Keratinocyte (primary cell): Measurements from ENCODE around the gene ASTN2. TPM values are rescaled to one million over a fixed set of nuclear protein-coding genes. Genes with fewer than 3 reads are reported as not detected.

Source experiments
- DNase-seq: peaks from one replicate; pipeline ENCODE4 v3.0.0-alpha.2; 2011; ENCODE audit warnings: low read depth, missing footprints, low spot score
- FAIRE-seq: peaks from 2 replicates; lab custom pipeline; 2011; peaks lifted over from hg19 to GRCh38; lab: Jason Lieb, UNC
- H2AFZ ChIP-seq: 2 replicates; pipeline ENCODE4 v1.6.0; 2012; ENCODE audit warnings: low read length, control low read depth, inconsistent platforms; ENCODE audit not compliant: control insufficient read depth
- H3K27ac ChIP-seq: 2 replicates; pipeline ENCODE4 v1.5.1; 2011; ENCODE audit warnings: low read length; ENCODE audit not compliant: control insufficient read depth, insufficient read depth
- H3K27me3 ChIP-seq: 3 replicates; pipeline ENCODE4 v1.6.0; 2011; ENCODE audit warnings: low read length; ENCODE audit not compliant: control insufficient read depth, insufficient read depth; ENCODE audit errors: extremely low read depth
- H3K36me3 ChIP-seq, 2 experiments: 2 replicates in 1 of 2; 3 replicates in 1 of 2; pipeline ENCODE4 v1.5.1; 2011; ENCODE audit warnings: low read length in 2 of 2, mild to moderate bottlenecking in 1 of 2; ENCODE audit not compliant: control insufficient read depth in 2 of 2, insufficient read depth in 2 of 2; ENCODE audit errors: extremely low read depth in 1 of 2
- H3K4me1 ChIP-seq: 3 replicates; pipeline ENCODE4 v1.5.1; 2011; ENCODE audit warnings: low read length; ENCODE audit not compliant: control insufficient read depth, insufficient read depth; ENCODE audit errors: extremely low read depth
- H3K4me2 ChIP-seq: 3 replicates; pipeline ENCODE4 v1.6.0; 2011; ENCODE audit warnings: low read depth, low read length; ENCODE audit not compliant: control insufficient read depth, insufficient read depth; ENCODE audit errors: extremely low read depth
- H3K4me3 ChIP-seq, 3 experiments: fragments of 200-600 bp in 1 of 3; sonication (generic) in 1 of 3; 2 replicates in 2 of 3; 3 replicates in 1 of 3; pipeline ENCODE4 v1.5.1; 2011 to 2016; ENCODE audit warnings: low read length in 3 of 3, mild to moderate bottlenecking in 3 of 3, control low read depth in 2 of 3, inconsistent platforms in 1 of 3, low read depth in 1 of 3, mixed read lengths in 1 of 3, mixed run types in 1 of 3, moderate library complexity in 1 of 3; ENCODE audit not compliant: control insufficient read depth in 2 of 3, insufficient read depth in 2 of 3; ENCODE audit errors: extremely low read depth in 1 of 3
- H3K79me2 ChIP-seq: 2 replicates; pipeline ENCODE4 v1.6.0; 2012; ENCODE audit warnings: low read length; ENCODE audit not compliant: control insufficient read depth, insufficient read depth
- H3K9ac ChIP-seq: 3 replicates; pipeline ENCODE4 v1.6.0; 2011; ENCODE audit warnings: low read length; ENCODE audit not compliant: control insufficient read depth, insufficient read depth; ENCODE audit errors: extremely low read depth
- H3K9me1 ChIP-seq: 3 replicates; pipeline ENCODE4 v1.6.0; 2011; ENCODE audit warnings: low read length; ENCODE audit not compliant: control insufficient read depth, insufficient read depth; ENCODE audit errors: extremely low read depth
- H3K9me3 ChIP-seq: 2 replicates; pipeline ENCODE4 v1.5.1; 2012; ENCODE audit warnings: low read depth, low read length; ENCODE audit not compliant: control insufficient read depth
- H4K20me1 ChIP-seq: 3 replicates; pipeline ENCODE4 v1.6.0; 2011; ENCODE audit warnings: low read length; ENCODE audit not compliant: control insufficient read depth, insufficient read depth; ENCODE audit errors: extremely low read depth
- EZH2 ChIP-seq: IDR thresholded peaks from one replicate; pipeline ENCODE4 v1.6.1; 2012; ENCODE audit warnings: inconsistent platforms, mild to moderate bottlenecking, low read length, moderate library complexity
- dilution Hi-C: fragments of 300-500 bp; cut with MboI; formaldehyde crosslinking; loops from one replicate; pipeline ENCODE4 v1.7.0; 2020; ENCODE audit warnings: low sequenced_read_pairs; ENCODE audit not compliant: extremely low pct_ligation_motif_present
- polyA plus RNA-seq, 5 experiments: library from polyadenylated mRNA; depleted of rRNA in 3 of 5; stranded (reverse) in 3 of 5; stranded (forward) in 1 of 5; unstranded in 1 of 5; fragments of >200 nt; gene quantifications; 1 replicate in 1 of 5; 2 replicates in 3 of 5; 3 replicates in 1 of 5; pipeline versions ENCODE4 v1.2.1 to v1.2.3, GENCODE V29; 2011 to 2012; ENCODE audit warnings: missing spikeins in 2 of 5, low read depth in 1 of 5, low replicate concordance in 1 of 5
- TF ChIP-seq, protein P1 (sequence below), 3 experiments: IDR thresholded peaks in 1 of 3; conservative IDR thresholded peaks in 1 of 3; optimal IDR thresholded peaks in 1 of 3; 2 replicates in 2 of 3; 3 replicates in 1 of 3; pipeline versions ENCODE3 to v1.5.1; 2011; ENCODE audit warnings: low read length in 3 of 3, mild to moderate bottlenecking in 3 of 3, moderate library complexity in 2 of 3, control low read depth in 1 of 3, inconsistent platforms in 1 of 3; ENCODE audit not compliant: insufficient read depth in 2 of 3; ENCODE audit errors: extremely low read depth in 1 of 3

Gene ASTN2
- polyA plus RNA-seq, 1 donor (not counting 4 experiments of a cell fraction or from before 2014, with no cell fraction given) = 0.31 TPM

DNA sequence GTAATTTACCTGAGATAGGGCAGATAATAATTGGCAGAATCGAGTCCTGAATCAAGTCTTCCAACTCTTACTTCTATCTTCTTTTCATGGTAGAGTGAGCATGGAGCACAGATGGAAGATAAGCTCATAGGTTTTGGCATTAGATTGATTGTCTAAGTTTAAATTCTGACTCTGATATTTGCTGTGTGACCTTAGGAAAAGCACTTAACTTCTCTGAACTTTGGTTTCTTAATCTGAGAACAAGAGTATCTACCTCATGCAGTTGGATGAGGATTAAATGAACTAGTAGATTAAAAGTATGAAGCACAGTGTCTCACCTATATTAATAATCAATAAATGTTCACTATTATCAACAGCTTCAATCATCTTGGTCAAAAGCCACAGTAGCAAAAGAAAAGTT lies 9.4 kb upstream of the ASTN2 start:
- TF ChIP-seq, protein P1, sequence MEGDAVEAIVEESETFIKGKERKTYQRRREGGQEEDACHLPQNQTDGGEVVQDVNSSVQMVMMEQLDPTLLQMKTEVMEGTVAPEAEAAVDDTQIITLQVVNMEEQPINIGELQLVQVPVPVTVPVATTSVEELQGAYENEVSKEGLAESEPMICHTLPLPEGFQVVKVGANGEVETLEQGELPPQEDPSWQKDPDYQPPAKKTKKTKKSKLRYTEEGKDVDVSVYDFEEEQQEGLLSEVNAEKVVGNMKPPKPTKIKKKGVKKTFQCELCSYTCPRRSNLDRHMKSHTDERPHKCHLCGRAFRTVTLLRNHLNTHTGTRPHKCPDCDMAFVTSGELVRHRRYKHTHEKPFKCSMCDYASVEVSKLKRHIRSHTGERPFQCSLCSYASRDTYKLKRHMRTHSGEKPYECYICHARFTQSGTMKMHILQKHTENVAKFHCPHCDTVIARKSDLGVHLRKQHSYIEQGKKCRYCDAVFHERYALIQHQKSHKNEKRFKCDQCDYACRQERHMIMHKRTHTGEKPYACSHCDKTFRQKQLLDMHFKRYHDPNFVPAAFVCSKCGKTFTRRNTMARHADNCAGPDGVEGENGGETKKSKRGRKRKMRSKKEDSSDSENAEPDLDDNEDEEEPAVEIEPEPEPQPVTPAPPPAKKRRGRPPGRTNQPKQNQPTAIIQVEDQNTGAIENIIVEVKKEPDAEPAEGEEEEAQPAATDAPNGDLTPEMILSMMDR (optimal IDR thresholded peaks at IDR 0.05 in 1 of 3, IDR thresholded peaks at IDR 0.05 in 1 of 3, conservative IDR thresholded peaks at IDR 0.05 in 1 of 3; ENCODE audit: extremely low read depth in 1 of 3, insufficient read depth in 2 of 3, low read length in 3 of 3) = no peak
- TF ChIP-seq EZH2 = no peak
- FAIRE-seq = no peak
- Histone ChIP-seq H3K36me3 (no peaks in the 10 kb centered on the region), H3K4me3 (no peak overlapping the region), H3K27ac (no peak overlapping the region), H3K4me2 (no peak overlapping the region), H3K9ac (no peak overlapping the region), H3K4me1 (no peaks in the 10 kb centered on the region), H3K79me2 (no peaks in the 10 kb centered on the region), H3K9me3 (no peaks in the 10 kb centered on the region), H4K20me1 (peaks cover 2% of the 10 kb centered on the region), H3K27me3 (no peaks in the 10 kb centered on the region), H2AFZ (no peak overlapping the region), H3K9me1 (no peaks in the 10 kb centered on the region)
- no peak for DNase-seq
- dilution Hi-C loops = no loop called here

DNA sequence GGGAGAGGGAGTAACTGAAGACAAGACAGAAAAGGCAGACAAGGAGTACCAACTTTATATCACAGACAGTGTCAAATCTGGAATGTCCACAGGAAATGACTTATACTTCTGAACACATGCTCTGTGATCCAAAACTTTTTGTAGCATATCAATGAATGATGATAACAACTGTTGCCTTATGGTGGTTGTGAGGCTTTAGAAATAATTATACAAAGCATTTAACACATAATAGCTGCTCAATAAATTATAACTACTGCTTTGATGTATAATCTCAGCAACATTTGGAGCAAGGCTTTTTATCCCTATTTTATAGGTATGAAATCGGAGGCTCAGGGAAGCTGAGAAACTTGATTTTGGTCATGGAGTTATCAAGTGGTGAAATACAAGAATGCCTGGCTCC lies 3.3 kb upstream of the ASTN2 start:
- Histone ChIP-seq H3K9ac (no peak overlapping the region), H3K9me1 (no peaks in the 10 kb centered on the region), H2AFZ (no peak overlapping the region), H3K4me3 (no peak overlapping the region), H3K27me3 (peaks cover 32% of the 10 kb centered on the region), H3K79me2 (no peaks in the 10 kb centered on the region), H3K4me2 (no peak overlapping the region), H4K20me1 (no peaks in the 10 kb centered on the region), H3K9me3 (no peaks in the 10 kb centered on the region), H3K27ac (no peak overlapping the region), H3K4me1 (peaks cover 4% of the 10 kb centered on the region), H3K36me3 (no peaks in the 10 kb centered on the region)
- dilution Hi-C loops = no loop called here
- FAIRE-seq (no peak), DNase-seq (no peak)
- TF ChIP-seq, protein P1 (optimal IDR thresholded peaks at IDR 0.05 in 1 of 3, IDR thresholded peaks at IDR 0.05 in 1 of 3, conservative IDR thresholded peaks at IDR 0.05 in 1 of 3; ENCODE audit: extremely low read depth in 1 of 3, insufficient read depth in 2 of 3, low read length in 3 of 3) = no peak
- TF ChIP-seq EZH2 = no peak
